ENCODE data around the gene TMEM205. TPM values are rescaled to one million over a fixed set of nuclear protein-coding genes. Genes with fewer than 3 reads are reported as not detected.

The TMEM205 gene
- total RNA-seq, 2 experiments from 2014 or later = 39.9 to 58.9 TPM

DNA sequence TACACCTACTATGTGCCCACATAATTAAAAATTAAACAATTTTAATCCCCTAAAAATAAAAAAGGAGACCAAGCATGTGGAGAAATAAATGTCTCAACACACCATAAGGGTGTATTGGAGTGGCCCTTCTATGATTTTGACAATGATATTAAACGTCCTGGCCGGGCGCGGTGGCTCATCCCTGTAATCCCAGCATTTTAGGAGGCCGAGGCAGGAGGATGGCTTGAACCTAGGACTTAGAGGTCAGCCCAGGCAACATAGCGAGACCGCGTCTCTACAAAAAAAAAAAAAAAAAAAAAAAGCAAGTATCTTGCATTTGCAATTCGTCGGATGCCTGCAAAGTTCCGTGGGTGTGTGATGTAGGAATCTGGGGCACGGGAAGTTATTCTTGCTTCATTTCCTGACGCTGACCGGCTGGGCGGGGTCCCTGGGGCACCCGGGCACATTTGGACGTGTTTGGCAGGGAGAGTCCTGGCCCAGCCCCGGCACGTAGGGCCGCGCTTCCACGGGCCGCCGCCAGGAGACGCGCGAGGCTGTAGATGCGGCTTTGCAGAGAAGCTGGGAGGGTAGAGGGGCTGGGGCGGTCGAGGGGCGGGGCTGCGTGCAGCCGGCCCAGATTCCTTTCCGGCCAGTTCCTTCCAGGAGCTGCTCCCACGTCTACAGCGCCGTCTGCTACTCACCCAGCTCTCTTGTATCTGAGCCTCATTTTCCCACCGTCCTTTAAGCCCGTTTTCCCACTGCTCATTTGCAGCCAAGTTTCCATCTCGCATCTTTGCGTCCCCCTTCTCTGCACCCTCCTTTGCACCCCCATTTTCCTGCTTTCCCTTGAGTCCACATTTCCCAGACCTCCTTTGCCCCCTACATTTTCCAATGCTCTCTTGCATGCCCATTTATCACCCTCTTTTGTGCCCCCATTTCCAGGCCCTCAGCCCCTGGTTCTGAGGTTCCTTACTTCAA, 52.4 kb downstream of the TMEM205 start:
- Histone ChIP-seq H3K4me2 (ENCODE audit: low read length) (peak overlapping the region; percentile 58), H3K27ac (ENCODE audit: low read depth, low read length, poor library complexity, severe bottlenecking) (no peak overlapping the region), H3K79me2 (ENCODE audit: insufficient read depth, low read depth, low read length) (no peaks in the 10 kb centered on the region), H2AFZ (ENCODE audit: low read length) (peak overlapping the region; percentile 48), H4K20me1 (ENCODE audit: insufficient read depth, low read length) (no peaks in the 10 kb centered on the region), H3K4me1 (ENCODE audit: insufficient read depth, low read length, poor library complexity, severe bottlenecking) (peaks cover 21% of the 10 kb centered on the region), H3K9me2 (ENCODE audit: insufficient read depth, low read length) (no peaks in the 10 kb centered on the region), H3K9me3 (ENCODE audit: low read length) (no peaks in the 10 kb centered on the region), H3K36me3 (ENCODE audit: insufficient read depth, low read length) (no peaks in the 10 kb centered on the region), H3K4me3 (ENCODE audit: low read depth, low read length, poor library complexity, severe bottlenecking) (peak overlapping the region; percentile 20)
- ChIA-PET POLR2A (interaction anchor here (0.6 to 1.0 kb wide), 3 partner anchors 81 to 345 kb away, joined by 3 to 7 read pairs (median 4); partner anchors contain the start of gene SWSAP1), CTCF (ENCODE audit: unreplicated experiment) (interaction anchor here (0.6 kb wide), 1 partner anchor 26 kb away, joined by 4 read pairs; no protein-coding TSS in a partner anchor)
- intact Hi-C loops (cut with micrococcal nuclease; ENCODE audit: unreplicated experiment) = loop anchor here (1.0 to 5.0 kb wide), 5 partner anchors 53 to 189 kb away; partner anchors contain the start of genes CCDC159, ODAD3, PRKCSH and SWSAP1
- DNase-seq (ENCODE audit: low spot score) = peak; percentile 79
- TF ChIP-seq EZH2phosphoT487 (IDR thresholded peaks at IDR 0.05; ENCODE audit: borderline replicate concordance, low read depth, low read length) = no peak
- peak; percentile 94 for TF ChIP-seq CTCF (conservative IDR thresholded peaks at IDR 0.05; ENCODE audit: low read length)
- BruUV-seq (replicated peaks) = no TSS peak

Other genes starting within 250 kb of the TMEM205 start
- 184 and 220 TPM in 2 replicates for gene SPC24, start 190.5 kb downstream of the TMEM205 start, total RNA-seq (2014; rRNA removed; shearing (Covaris generic))
- 132 and 133 TPM in 2 replicates for gene SPC24, start 190.5 kb downstream of the TMEM205 start, total RNA-seq (2022)
- 135 and 186 TPM in 2 replicates for gene KANK2, start 148.7 kb downstream of the TMEM205 start, total RNA-seq (2014; rRNA removed; shearing (Covaris generic))
- 174 TPM in 2 replicates for gene KANK2, start 148.7 kb downstream of the TMEM205 start, total RNA-seq (2022)
- not detected in 2 replicates for gene ANGPTL8, start 106.6 kb downstream of the TMEM205 start, total RNA-seq (2014; rRNA removed; shearing (Covaris generic))
- gene ANGPTL8, start 106.6 kb downstream of the TMEM205 start, total RNA-seq (2022) = 1.0 TPM in 1 of 2 replicates, not detected in the other
- 16.6 and 24.1 TPM in 2 replicates for gene DOCK6, start 83.7 kb downstream of the TMEM205 start, total RNA-seq (2014; rRNA removed; shearing (Covaris generic))
- 74.6 and 78.2 TPM in 2 replicates for gene DOCK6, start 83.7 kb downstream of the TMEM205 start, total RNA-seq (2022)
- not detected in 2 replicates for gene TSPAN16, start 50.1 kb downstream of the TMEM205 start, total RNA-seq (2014; rRNA removed; shearing (Covaris generic))
- gene TSPAN16, start 50.1 kb downstream of the TMEM205 start, total RNA-seq (2022) = not detected in 2 replicates
- gene RAB3D, start 6.6 kb downstream of the TMEM205 start, total RNA-seq (2014; rRNA removed; shearing (Covaris generic)) = 1.1 and 1.9 TPM in 2 replicates
- gene RAB3D, start 6.6 kb downstream of the TMEM205 start, total RNA-seq (2022) = 7.7 and 8.4 TPM in 2 replicates
- 13.3 and 14.1 TPM in 2 replicates for gene CCDC159, start 251 bp upstream of the TMEM205 start, total RNA-seq (2014; rRNA removed; shearing (Covaris generic))
- 18.9 and 26.1 TPM in 2 replicates for gene CCDC159, start 251 bp upstream of the TMEM205 start, total RNA-seq (2022)
- 0.54 and 0.88 TPM in 2 replicates for gene PLPPR2, start 9.2 kb upstream of the TMEM205 start, total RNA-seq (2014; rRNA removed; shearing (Covaris generic))
- 2.7 and 3.6 TPM in 2 replicates for gene PLPPR2, start 9.2 kb upstream of the TMEM205 start, total RNA-seq (2022)
- gene SWSAP1, start 28.4 kb upstream of the TMEM205 start, total RNA-seq (2014; rRNA removed; shearing (Covaris generic)) = 5.6 and 6.6 TPM in 2 replicates
- gene SWSAP1, start 28.4 kb upstream of the TMEM205 start, total RNA-seq (2022) = 5.6 and 6.8 TPM in 2 replicates
- 9.9 and 19.6 TPM in 2 replicates for gene EPOR, start 38.0 kb upstream of the TMEM205 start, total RNA-seq (2014; rRNA removed; shearing (Covaris generic))
- 11.3 and 15.7 TPM in 2 replicates for gene EPOR, start 38.0 kb upstream of the TMEM205 start, total RNA-seq (2022)
- 0.41 TPM in 1 of 2 replicates, not detected in the other for gene RGL3, start 73.0 kb upstream of the TMEM205 start, total RNA-seq (2014; rRNA removed; shearing (Covaris generic))
- 0.49 and 0.61 TPM in 2 replicates for gene RGL3, start 73.0 kb upstream of the TMEM205 start, total RNA-seq (2022)
- 0.28 and 0.57 TPM in 2 replicates for gene ODAD3, start 88.9 kb upstream of the TMEM205 start, total RNA-seq (2014; rRNA removed; shearing (Covaris generic))
- gene ODAD3, start 88.9 kb upstream of the TMEM205 start, total RNA-seq (2022) = 0.79 and 1.2 TPM in 2 replicates
- gene PRKCSH, start 89.4 kb upstream of the TMEM205 start, total RNA-seq (2014; rRNA removed; shearing (Covaris generic)) = 61.8 and 95.6 TPM in 2 replicates
- 271 and 297 TPM in 2 replicates for gene PRKCSH, start 89.4 kb upstream of the TMEM205 start, total RNA-seq (2022)
- 0.95 TPM in 1 of 2 replicates, not detected in the other for gene ELAVL3, start 134.8 kb upstream of the TMEM205 start, total RNA-seq (2014; rRNA removed; shearing (Covaris generic))
- gene ELAVL3, start 134.8 kb upstream of the TMEM205 start, total RNA-seq (2022) = 0.30 TPM in 1 of 2 replicates, not detected in the other
- 12.3 and 14.1 TPM in 2 replicates for gene ZNF653, start 159.6 kb upstream of the TMEM205 start, total RNA-seq (2014; rRNA removed; shearing (Covaris generic))
- gene ZNF653, start 159.6 kb upstream of the TMEM205 start, total RNA-seq (2022) = 17.9 and 21.5 TPM in 2 replicates
- 40.6 and 52.4 TPM in 2 replicates for gene ECSIT, start 182.9 kb upstream of the TMEM205 start, total RNA-seq (2014; rRNA removed; shearing (Covaris generic))
- gene ECSIT, start 182.9 kb upstream of the TMEM205 start, total RNA-seq (2022) = 59.3 and 59.5 TPM in 2 replicates
- not detected in 2 replicates for gene CNN1, start 192.6 kb upstream of the TMEM205 start, total RNA-seq (2014; rRNA removed; shearing (Covaris generic))
- not detected in 2 replicates for gene CNN1, start 192.6 kb upstream of the TMEM205 start, total RNA-seq (2022)
- gene ELOF1, start 213.0 kb upstream of the TMEM205 start, total RNA-seq (2014; rRNA removed; shearing (Covaris generic)) = 48.9 and 60.5 TPM in 2 replicates
- 69.0 and 73.2 TPM in 2 replicates for gene ELOF1, start 213.0 kb upstream of the TMEM205 start, total RNA-seq (2022)
- 13.3 and 21.6 TPM in 2 replicates for gene ACP5, start 231.4 kb upstream of the TMEM205 start, total RNA-seq (2014; rRNA removed; shearing (Covaris generic))
- 16.3 and 17.4 TPM in 2 replicates for gene ACP5, start 231.4 kb upstream of the TMEM205 start, total RNA-seq (2022)